Ammon's horn (tissue), 1 donor: ENCODE data around the gene DNM3.

Experiments
- DNase-seq: peaks from one replicate; pipeline ENCODE4 v3.0.0-alpha.2; 2016; ENCODE audit warnings: low spot score

The DNM3 gene

DNA sequence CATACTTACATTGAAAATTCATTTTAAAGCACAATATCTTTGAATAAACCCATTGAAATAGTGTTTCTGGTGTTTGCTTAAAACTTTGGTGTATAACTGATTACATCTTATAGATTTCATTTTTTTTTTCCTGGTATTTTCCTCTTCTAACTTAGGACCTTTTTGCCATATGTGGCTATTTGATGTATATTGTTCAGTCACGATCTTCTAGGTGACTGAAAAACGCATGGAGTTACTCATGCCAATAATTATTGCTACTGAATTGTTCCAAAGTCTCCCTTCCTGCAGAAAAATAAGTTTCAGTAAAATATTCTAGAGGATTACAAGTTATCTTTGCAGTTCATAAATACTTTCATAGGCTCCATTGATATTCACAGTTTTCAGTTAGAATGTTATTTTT lies 556.3 kb downstream of the DNM3 start:
- DNase-seq: no peak

- no peak for DNase-seq
Observed at GRCh38 chr1:172398193-172398592, 556.9 kb downstream of the DNM3 start.

- DNase-seq: peak; percentile 88
Observed at GRCh38 chr1:172398970-172399755, 557.9 kb downstream of the DNM3 start.

DNA sequence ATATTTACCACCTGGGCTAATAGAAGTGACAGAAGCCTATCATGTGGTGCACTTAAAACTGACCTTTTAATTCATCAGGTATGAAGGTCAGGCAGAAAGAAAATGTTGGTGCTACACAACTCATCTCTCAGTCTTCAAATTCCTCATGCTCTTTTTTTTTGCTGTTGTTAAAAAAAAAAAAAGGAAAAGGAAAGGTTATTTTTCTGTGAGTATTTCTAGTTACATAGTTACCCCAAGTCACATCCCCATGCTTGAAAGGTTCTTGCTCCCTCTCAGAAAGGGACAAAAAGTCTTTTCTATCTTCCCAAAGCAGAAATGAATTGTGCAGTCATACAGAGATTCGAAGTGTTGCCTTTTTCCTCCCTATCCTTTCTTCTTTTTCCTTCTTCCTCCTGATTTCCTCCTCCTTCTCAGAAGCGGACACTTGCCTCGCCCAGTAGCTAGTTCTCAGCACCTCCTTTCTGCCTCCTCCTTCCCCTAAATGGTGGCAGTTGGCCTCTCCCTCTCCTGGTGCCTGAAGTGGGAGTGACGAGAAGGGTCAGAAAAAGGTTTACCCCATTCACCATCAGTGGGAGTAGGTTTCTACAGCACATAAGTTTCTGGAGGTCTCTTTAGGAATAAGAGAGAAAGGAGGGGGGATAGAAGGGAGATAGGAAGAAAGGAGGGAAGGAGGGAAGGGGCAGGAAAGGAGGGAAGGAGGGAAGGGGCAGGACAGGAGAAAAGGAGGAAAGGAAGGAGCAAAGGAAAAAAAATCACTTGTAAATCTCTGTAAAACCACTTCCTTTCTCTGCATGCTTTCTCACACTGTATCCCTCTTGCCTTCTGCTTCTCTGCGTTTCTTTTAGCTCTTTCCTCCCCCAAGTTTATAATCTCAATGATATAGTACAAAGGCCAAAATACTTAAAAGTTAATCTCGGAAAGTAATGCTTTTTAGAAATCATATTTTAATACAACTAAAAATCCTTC lies 558.7 kb downstream of the DNM3 start:
- DNase-seq: no peak

DNA sequence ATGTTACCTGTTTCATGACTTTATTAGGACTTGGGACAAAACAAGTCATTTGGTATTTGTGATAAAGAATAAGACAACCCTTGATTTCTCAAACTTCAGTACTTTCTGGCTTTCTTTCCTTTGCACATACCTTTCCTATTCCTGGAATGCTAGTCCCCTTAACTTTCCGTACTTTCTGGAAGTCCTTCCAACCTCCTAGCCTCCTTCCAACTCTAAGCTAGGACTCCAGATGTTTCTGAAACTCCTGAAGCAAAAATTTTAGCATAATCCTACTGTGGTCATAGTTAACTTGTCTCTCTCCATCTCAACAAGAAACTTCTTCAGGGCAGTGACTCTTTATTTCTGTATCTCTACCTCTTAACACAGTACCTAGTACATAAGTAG lies 559.4 kb downstream of the DNM3 start:
- no peak for DNase-seq

DNA sequence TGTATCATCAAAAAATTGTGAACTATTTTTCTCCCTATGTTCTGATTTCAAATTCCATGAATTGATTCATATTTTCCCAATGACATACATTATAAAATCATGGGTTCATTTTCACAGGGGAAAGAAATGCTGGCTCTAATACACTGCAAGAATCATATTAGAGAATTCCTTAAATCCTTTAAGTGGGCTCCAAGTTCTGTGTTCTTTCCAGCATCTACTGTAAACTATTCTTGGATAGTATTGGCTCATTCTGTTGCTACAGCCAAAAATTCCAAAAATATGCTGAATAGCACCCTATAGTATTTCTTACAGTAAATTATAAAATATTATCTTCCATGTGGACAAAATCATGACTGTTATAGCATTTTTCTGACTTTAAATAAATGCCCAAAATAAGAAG lies 560.2 kb downstream of the DNM3 start:
- no peak for DNase-seq

DNA sequence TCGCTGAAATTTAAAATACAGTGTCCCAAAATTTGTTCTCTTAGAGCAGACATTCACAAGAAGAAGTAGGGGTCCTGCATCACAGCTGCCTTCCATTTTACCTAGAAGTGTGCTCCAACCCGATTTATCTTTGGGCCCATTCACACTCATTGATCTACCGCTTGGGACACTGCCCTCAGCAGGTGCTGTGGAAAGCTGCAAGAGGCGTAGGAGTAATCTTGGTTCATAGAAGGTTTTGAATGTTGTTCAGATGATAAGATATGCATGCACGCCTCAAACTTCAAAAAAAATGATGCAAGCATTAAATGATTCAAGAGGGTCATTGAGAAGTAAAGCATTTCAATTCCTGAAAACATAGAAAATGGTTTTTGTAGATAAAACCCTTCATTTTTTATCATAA lies 560.6 kb downstream of the DNM3 start:
- DNase-seq: no peak

GRCh38 chr1:172402878-172403569 lies 561.7 kb downstream of the DNM3 start:
- DNase-seq: no peak

DNA sequence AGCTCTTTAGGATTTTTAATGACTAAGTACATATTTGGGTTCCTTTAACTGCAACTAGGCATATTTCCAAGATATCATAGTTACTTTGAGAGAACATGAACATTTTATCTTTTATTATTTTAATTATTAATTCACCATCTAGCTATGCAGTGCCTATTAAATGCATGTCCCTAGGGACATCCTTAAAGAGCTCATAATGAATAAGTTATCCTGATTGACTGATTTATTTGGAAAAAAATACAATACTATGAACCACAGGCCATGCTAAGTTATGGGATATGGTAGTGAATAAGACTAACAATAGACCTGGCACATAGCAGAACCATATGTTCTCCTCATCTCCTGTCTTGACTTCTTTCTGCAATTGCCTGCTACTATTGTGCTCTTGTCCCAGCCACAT lies 562.8 kb downstream of the DNM3 start:
- no peak for DNase-seq

DNA sequence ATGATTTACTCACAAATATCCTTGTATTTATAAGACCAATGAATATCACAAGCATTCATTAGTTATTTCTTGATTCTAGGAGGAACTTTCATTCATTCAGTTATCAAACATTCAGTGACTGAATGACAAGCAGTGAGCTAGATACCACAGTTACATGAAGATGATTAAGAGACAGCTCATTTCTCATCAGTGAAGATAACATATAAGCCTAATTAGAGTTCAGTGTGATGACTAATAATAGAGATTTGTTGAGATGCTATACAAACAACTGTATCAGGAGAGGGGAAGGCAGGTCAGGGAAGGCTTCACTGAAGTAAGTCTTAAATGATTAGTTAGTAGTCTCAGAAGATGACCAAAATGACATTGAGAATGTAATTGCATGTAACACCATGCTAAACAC lies 564.6 kb downstream of the DNM3 start:
- DNase-seq: no peak

- DNase-seq: no peak
Observed at GRCh38 chr1:172406968-172407367, 565.7 kb downstream of the DNM3 start.

DNA sequence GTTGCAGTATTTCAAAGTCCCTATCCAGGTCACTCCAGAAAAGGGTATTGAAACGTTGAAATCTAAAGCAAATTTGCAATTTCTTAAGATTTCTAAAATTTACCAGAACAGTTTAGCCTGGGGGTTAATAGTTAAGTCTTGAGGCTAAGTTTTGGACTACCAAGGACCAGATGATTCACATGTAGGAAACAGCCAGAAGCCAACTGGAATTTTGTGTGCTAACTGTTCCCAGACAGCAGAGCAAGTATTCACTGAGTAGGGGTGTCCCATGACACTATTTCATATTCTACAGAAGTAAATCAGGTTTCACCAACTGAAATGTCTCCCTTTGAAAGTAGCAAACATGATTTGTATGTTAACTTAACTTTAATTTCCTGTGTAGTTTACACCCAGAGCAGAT lies 567.7 kb downstream of the DNM3 start:
- DNase-seq: no peak

- DNase-seq: no peak
Observed at GRCh38 chr1:172410027-172410426, 568.7 kb downstream of the DNM3 start.

DNA sequence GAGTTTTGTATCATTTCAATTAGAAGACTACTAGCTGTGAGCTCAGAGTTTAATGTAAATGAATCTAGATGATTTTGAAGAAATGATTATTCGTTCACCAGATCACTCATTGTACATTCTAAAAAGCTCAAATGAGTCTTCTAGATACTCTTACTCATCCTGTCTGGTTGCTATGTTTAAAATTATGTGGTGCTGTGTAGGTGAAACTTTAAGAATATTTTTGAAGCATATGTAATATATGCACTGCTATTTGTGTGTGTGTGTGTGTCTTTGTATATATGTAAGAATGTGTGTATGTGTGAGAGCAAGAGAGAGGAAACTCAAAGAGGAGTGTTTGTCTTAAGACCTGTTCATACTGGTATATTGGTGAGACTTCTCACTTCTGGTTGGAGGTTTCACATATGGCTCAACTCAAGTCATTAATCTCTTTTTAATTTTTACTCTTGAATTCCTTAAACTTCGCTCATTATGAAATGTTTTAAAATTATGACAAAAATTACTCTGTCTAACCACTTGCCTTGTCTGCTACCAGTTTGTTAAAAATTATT lies 570.6 kb downstream of the DNM3 start:
- DNase-seq: no peak

DNA sequence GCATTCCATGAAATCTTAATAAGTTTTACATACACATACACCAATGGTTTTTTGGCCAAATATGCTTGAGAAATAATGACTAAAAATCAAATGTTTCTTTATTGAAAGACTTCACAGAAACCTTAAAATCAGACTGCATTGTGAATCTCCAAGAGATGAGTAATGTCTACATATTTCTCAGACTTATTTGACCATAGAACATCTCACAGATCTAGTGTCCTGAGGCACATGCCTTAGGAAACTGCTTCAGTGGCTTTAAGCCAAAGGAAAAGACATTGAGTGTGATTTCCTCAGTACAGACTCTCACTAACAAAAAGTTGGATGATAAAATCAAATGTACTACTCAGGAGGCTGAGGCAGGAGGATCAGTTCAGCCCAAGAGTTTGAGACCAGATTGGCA lies 573.0 kb downstream of the DNM3 start:
- DNase-seq: no peak

DNA sequence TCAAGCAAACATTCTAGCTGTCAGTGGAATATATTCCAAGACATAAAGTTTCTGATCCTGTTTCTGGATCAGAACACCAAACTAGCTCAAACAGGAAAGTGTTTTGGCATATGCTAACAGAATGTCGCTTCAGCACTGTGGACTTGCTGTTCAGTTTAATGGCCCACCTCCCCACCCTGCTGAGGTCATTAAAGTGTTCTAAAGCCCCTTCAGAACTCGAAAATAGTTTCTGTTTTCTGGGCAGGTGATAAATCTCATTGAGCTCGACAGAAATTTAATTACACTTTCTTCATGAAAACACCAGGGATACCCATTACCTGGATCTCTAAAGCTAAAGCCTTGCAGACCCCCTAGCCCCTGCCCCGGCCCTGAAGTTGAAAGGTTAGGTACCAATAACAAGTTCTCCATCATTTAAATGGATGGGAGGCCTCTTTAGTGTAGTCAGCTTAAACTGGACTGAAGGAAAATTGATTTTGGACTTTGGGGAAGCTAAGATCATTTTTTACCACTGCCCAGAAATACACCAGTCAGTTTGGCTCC lies 575.3 kb downstream of the DNM3 start:
- DNase-seq: no peak

DNA sequence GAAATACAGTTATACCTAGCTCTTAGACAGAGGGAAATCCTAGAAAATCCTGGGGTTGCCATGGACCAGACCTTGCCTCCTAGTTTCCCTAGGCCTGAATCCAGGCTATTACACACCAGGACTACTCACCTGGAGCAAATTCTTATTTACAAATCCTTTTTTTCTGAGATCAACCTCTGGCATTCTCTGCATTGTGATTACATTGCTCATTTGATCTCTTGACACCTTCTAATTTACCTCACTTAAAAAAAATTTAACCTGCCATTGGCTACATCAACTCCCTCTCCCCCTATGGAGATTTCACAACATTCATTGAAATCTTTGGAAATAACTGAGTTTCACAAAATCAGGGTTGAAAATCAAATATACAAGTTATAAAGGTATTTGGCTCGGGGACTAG lies 576.3 kb downstream of the DNM3 start:
- no peak for DNase-seq

GRCh38 chr1:172420385-172420784 lies 579.1 kb downstream of the DNM3 start, which contains the start of gene C1orf105:
TSS of gene C1orf105 (plus strand) at chr1:172420685. CDS start at chr1:172420886, 201 bp downstream.
- no peak for DNase-seq

DNA sequence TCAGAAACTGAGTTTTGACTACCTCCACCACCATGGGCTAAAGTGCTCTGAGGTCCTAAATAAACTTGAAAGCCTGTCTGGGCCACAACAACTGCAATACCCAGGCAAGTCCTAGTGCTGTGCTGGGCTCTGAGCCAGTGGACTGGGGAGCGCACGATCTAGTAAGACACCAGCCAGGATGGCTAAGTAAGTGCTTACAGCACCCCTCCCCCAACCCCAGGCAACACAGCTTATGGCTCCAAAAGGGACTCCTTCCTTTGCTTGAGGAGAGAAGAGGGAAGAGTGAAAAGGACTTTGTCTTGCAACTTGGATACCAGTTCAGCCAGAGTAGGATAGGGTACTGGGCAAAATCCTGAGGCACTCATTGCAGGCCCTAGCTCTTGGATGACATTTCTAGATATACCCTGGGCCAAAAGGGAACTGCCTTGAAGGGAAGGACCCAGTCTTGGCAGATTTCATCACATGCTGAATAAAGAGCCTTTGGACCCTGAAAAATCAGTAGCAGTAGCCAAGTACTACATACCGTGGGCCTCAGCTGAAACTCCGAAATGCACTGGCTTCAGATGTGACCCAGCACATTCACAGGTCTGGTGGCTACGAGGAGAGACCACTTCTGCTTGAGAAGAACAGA lies 580.8 kb downstream of the DNM3 start:
- DNase-seq: peak; percentile 62

DNA sequence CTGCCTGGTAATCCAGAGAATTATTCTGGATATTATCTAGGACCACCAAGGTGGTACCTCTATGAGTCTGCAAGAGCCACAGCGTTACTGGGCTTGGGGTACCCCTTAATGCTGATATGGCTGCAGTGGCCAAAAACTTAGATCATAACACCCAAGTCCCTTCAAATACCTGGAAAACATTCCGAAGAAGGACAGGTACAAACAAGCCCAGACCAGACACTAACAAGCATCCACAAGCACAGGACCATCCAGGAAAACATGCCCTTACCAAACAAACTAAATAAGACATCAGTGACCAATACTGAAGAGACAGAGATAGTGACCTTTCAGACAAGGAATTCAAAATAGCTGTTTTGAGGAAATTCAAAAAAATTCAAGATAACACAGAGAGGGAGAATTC lies 582.0 kb downstream of the DNM3 start:
- no peak for DNase-seq

GRCh38 chr1:172425339-172425738 lies 584.0 kb downstream of the DNM3 start:
- no peak for DNase-seq
